HEK293 (cell line): Measurements from ENCODE around the gene MAP3K9.

Experiments
- BCL11A ChIP-seq: fragments of 450-650 bp; formaldehyde crosslinking; IDR thresholded peaks from 2 replicates; pipeline ENCODE4 v1.5.1; 2016; ENCODE audit warnings: low read depth, missing biosample characterization, missing genetic modification characterization
- GLI4 ChIP-seq: fragments of 450-650 bp; formaldehyde crosslinking; IDR thresholded peaks from 2 replicates; pipeline ENCODE4 v1.5.1; 2016; ENCODE audit warnings: missing biosample characterization, missing genetic modification characterization
- KLF7 ChIP-seq: fragments of 450-650 bp; formaldehyde crosslinking; IDR thresholded peaks from 2 replicates; pipeline ENCODE4 v1.5.1; 2016; ENCODE audit warnings: missing biosample characterization, missing genetic modification characterization, borderline replicate concordance
- MYNN ChIP-seq: fragments of 450-650 bp; formaldehyde crosslinking; IDR thresholded peaks from 2 replicates; pipeline ENCODE4 v1.5.1; 2016; ENCODE audit warnings: missing biosample characterization, missing genetic modification characterization, borderline replicate concordance
- PRDM1 ChIP-seq: fragments of 450-650 bp; formaldehyde crosslinking; IDR thresholded peaks from 2 replicates; pipeline ENCODE4; 2016; ENCODE audit warnings: missing biosample characterization, missing genetic modification characterization
- SALL2 ChIP-seq: fragments of 450-650 bp; formaldehyde crosslinking; IDR thresholded peaks from 2 replicates; pipeline ENCODE4 v1.5.0; 2017; ENCODE audit warnings: missing biosample characterization, mild to moderate bottlenecking, missing genetic modification characterization, borderline replicate concordance
- ZBTB6 ChIP-seq: fragments of 450-650 bp; formaldehyde crosslinking; IDR thresholded peaks from 2 replicates; pipeline ENCODE4 v1.5.1; 2017; ENCODE audit warnings: missing biosample characterization, missing genetic modification characterization
- ZEB2 ChIP-seq: fragments of 450-650 bp; formaldehyde crosslinking; IDR thresholded peaks from 2 replicates; pipeline ENCODE4 v1.5.1; 2016; ENCODE audit warnings: missing biosample characterization, missing genetic modification characterization
- ZNF157 ChIP-seq: fragments of 450-650 bp; formaldehyde crosslinking; IDR thresholded peaks from 2 replicates; pipeline ENCODE4 v1.5.1; 2016; ENCODE audit warnings: missing biosample characterization, missing genetic modification characterization
- ZNF18 ChIP-seq: fragments of 450-650 bp; formaldehyde crosslinking; IDR thresholded peaks from 2 replicates; pipeline ENCODE4 v1.5.1; 2016; ENCODE audit warnings: missing biosample characterization, missing genetic modification characterization
- ZNF223 ChIP-seq: fragments of 450-650 bp; formaldehyde crosslinking; IDR thresholded peaks from 2 replicates; pipeline ENCODE4 v1.5.1; 2016; ENCODE audit warnings: missing biosample characterization, missing genetic modification characterization
- ZNF239 ChIP-seq: fragments of 450-650 bp; formaldehyde crosslinking; IDR thresholded peaks from 2 replicates; pipeline ENCODE4 v1.5.1; 2016; ENCODE audit warnings: missing biosample characterization, missing genetic modification characterization
- ZNF26 ChIP-seq: fragments of 450-650 bp; formaldehyde crosslinking; IDR thresholded peaks from 2 replicates; pipeline ENCODE4 v1.5.1; 2016; ENCODE audit warnings: missing biosample characterization, missing genetic modification characterization
- ZNF366 ChIP-seq: fragments of 450-650 bp; formaldehyde crosslinking; conservative IDR thresholded peaks from 2 replicates; pipeline ENCODE4 v1.5.1; 2016; ENCODE audit warnings: missing biosample characterization, missing genetic modification characterization
- ZNF37A ChIP-seq: fragments of 450-650 bp; IDR thresholded peaks from 2 replicates; pipeline ENCODE4 v1.5.1; 2018; ENCODE audit warnings: missing biosample characterization, missing genetic modification characterization
- ZNF398 ChIP-seq: fragments of 450-650 bp; formaldehyde crosslinking; IDR thresholded peaks from 2 replicates; pipeline ENCODE4 v1.5.1; 2017; ENCODE audit warnings: missing biosample characterization, missing genetic modification characterization
- ZNF544 ChIP-seq: fragments of 450-650 bp; formaldehyde crosslinking; IDR thresholded peaks from 2 replicates; pipeline ENCODE4 v1.5.0; 2017; ENCODE audit warnings: missing biosample characterization, missing genetic modification characterization
- ZNF621 ChIP-seq: fragments of 450-650 bp; formaldehyde crosslinking; IDR thresholded peaks from 2 replicates; pipeline ENCODE4 v1.5.1; 2017; ENCODE audit warnings: missing biosample characterization, missing genetic modification characterization
- ZNF626 ChIP-seq: fragments of 450-650 bp; sonication (Bioruptor Pico); formaldehyde crosslinking; IDR thresholded peaks from 2 replicates; pipeline ENCODE4 v1.5.1; 2018; ENCODE audit warnings: missing biosample characterization, missing genetic modification characterization, inconsistent platforms
- ZNF639 ChIP-seq: fragments of 450-650 bp; formaldehyde crosslinking; IDR thresholded peaks from 2 replicates; pipeline ENCODE4 v1.5.1; 2016; ENCODE audit warnings: missing biosample characterization, missing genetic modification characterization
- ZNF645 ChIP-seq: fragments of 450-650 bp; formaldehyde crosslinking; IDR thresholded peaks from 2 replicates; pipeline ENCODE4; 2016; ENCODE audit warnings: missing biosample characterization, missing genetic modification characterization
- ZNF664 ChIP-seq: fragments of 450-650 bp; formaldehyde crosslinking; IDR thresholded peaks from 2 replicates; pipeline ENCODE4 v1.5.1; 2016; ENCODE audit warnings: missing biosample characterization, missing genetic modification characterization
- ZNF670 ChIP-seq: fragments of 450-650 bp; formaldehyde crosslinking; IDR thresholded peaks from 2 replicates; pipeline ENCODE4 v1.5.1; 2016; ENCODE audit warnings: missing biosample characterization, missing genetic modification characterization, low read depth
- ZNF692 ChIP-seq: fragments of 450-650 bp; formaldehyde crosslinking; IDR thresholded peaks from 2 replicates; pipeline ENCODE4 v1.5.1; 2016; ENCODE audit warnings: missing biosample characterization, missing genetic modification characterization
- ZNF704 ChIP-seq: fragments of 450-650 bp; formaldehyde crosslinking; IDR thresholded peaks from 2 replicates; pipeline ENCODE4 v1.5.1; 2016; ENCODE audit warnings: missing biosample characterization, missing genetic modification characterization
- ZSCAN5A ChIP-seq: fragments of 450-650 bp; formaldehyde crosslinking; IDR thresholded peaks from 2 replicates; pipeline ENCODE4 v1.5.1; 2016; ENCODE audit warnings: missing biosample characterization, missing genetic modification characterization

MAP3K9 gene

GRCh38 chr14:70821584-70822529 lies 12.5 kb upstream of the MAP3K9 start (continued):
- TF ChIP-seq ZNF157 (tag by site-specific recombination), result no peak
- no peak for TF ChIP-seq GLI4
- TF ChIP-seq ZEB2, result peak; percentile 67
- peak; percentile 44; the same call in 1 of the 2 replicates for TF ChIP-seq KLF7
- TF ChIP-seq ZNF239, result no peak
- TF ChIP-seq ZNF664, result no peak
- TF ChIP-seq ZNF18 (tag by site-specific recombination), result no peak
- TF ChIP-seq PRDM1 (tag by site-specific recombination), result peak; percentile 97
- no peak for TF ChIP-seq ZNF26 (tag by site-specific recombination)
- TF ChIP-seq ZNF670 (tag by site-specific recombination), result no peak
- 0 out of 2 replicates have a peak, but pooled peaks have one; percentile 27 for TF ChIP-seq ZNF639
- peak; percentile 35; the same call in 1 of the 2 replicates for TF ChIP-seq ZSCAN5A (tag by site-specific recombination)
- no peak for TF ChIP-seq ZNF645 (tag by site-specific recombination)
- TF ChIP-seq ZNF704 (tag by site-specific recombination), result no peak
- no peak for TF ChIP-seq ZNF626 (tag by site-specific recombination)
- TF ChIP-seq ZNF37A, result no peak
- no peak for TF ChIP-seq ZBTB6 (tag by site-specific recombination)
- TF ChIP-seq ZNF223 (tag by site-specific recombination), result no peak
- no peak for TF ChIP-seq BCL11A (tag by site-specific recombination)
- no peak for TF ChIP-seq ZNF366
- no peak for TF ChIP-seq ZNF621
- TF ChIP-seq ZNF692 (tag by site-specific recombination), result peak; percentile 73
- no peak for TF ChIP-seq ZNF544
- no peak for TF ChIP-seq MYNN (tag by site-specific recombination)
- no peak for TF ChIP-seq SALL2 (tag by site-specific recombination)
- TF ChIP-seq ZNF398 (tag by site-specific recombination), result no peak
